ENCODE measurements around the gene SMO. TPM values are rescaled to one million over a fixed set of nuclear protein-coding genes. Genes with fewer than 3 reads are reported as not detected.

The SMO gene
- total and polyA plus RNA-seq, 9 of the 15 experiments (the other 6 are each of a cell fraction or from before 2014, with no cell fraction given), result 0.05 to 0.13 (median 0.10) TPM; not detected in 5

- TF ChIP-seq, protein P1, sequence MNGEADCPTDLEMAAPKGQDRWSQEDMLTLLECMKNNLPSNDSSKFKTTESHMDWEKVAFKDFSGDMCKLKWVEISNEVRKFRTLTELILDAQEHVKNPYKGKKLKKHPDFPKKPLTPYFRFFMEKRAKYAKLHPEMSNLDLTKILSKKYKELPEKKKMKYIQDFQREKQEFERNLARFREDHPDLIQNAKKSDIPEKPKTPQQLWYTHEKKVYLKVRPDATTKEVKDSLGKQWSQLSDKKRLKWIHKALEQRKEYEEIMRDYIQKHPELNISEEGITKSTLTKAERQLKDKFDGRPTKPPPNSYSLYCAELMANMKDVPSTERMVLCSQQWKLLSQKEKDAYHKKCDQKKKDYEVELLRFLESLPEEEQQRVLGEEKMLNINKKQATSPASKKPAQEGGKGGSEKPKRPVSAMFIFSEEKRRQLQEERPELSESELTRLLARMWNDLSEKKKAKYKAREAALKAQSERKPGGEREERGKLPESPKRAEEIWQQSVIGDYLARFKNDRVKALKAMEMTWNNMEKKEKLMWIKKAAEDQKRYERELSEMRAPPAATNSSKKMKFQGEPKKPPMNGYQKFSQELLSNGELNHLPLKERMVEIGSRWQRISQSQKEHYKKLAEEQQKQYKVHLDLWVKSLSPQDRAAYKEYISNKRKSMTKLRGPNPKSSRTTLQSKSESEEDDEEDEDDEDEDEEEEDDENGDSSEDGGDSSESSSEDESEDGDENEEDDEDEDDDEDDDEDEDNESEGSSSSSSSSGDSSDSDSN (IDR thresholded peaks at IDR 0.05; ENCODE audit: borderline replicate concordance in 1 of 2, low read depth in 2 of 2, low read length in 2 of 2), result 0 out of 4 replicates have a peak, but pooled peaks of 1 of the 2 experiments have one; percentile 44
- TF ChIP-seq ARID2 (IDR thresholded peaks at IDR 0.05) (no peak), ZNF282 (CRISPR knock-in tag; IDR thresholded peaks at IDR 0.05) (no peak), ZNF75A (CRISPR knock-in tag; IDR thresholded peaks at IDR 0.05) (no peak), SNAPC5 (CRISPR knock-in tag; IDR thresholded peaks at IDR 0.05) (no peak), ELF1 (tag; IDR thresholded peaks at IDR 0.05) (no peak), L3MBTL2 (IDR thresholded peaks at IDR 0.05) (peak; percentile 69), MAFF (IDR thresholded peaks at IDR 0.05; ENCODE audit: low read length) (no peak), ZFP30 (CRISPR knock-in tag; IDR thresholded peaks at IDR 0.05; ENCODE audit: borderline replicate concordance) (no peak), IRF9 (tag; IDR thresholded peaks at IDR 0.05) (no peak), PHTF2 (CRISPR knock-in tag; IDR thresholded peaks at IDR 0.05) (no peak), POLR2G (IDR thresholded peaks at IDR 0.05; ENCODE audit: low read depth, low read length) (no peak), PKNOX1 (IDR thresholded peaks at IDR 0.05) (peak; percentile 62), SIX5 (IDR thresholded peaks at IDR 0.05; ENCODE audit: borderline replicate concordance in 1 of 2, insufficient read depth in 1 of 2, low read depth in 1 of 2, low read length in 2 of 2) (no peak), PYGO2 (tag; IDR thresholded peaks at IDR 0.05) (no peak)
- TF ChIP-seq, protein P2, sequence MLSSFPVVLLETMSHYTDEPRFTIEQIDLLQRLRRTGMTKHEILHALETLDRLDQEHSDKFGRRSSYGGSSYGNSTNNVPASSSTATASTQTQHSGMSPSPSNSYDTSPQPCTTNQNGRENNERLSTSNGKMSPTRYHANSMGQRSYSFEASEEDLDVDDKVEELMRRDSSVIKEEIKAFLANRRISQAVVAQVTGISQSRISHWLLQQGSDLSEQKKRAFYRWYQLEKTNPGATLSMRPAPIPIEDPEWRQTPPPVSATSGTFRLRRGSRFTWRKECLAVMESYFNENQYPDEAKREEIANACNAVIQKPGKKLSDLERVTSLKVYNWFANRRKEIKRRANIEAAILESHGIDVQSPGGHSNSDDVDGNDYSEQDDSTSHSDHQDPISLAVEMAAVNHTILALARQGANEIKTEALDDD (IDR thresholded peaks at IDR 0.05), result no peak
- TF ChIP-seq, protein P3, sequence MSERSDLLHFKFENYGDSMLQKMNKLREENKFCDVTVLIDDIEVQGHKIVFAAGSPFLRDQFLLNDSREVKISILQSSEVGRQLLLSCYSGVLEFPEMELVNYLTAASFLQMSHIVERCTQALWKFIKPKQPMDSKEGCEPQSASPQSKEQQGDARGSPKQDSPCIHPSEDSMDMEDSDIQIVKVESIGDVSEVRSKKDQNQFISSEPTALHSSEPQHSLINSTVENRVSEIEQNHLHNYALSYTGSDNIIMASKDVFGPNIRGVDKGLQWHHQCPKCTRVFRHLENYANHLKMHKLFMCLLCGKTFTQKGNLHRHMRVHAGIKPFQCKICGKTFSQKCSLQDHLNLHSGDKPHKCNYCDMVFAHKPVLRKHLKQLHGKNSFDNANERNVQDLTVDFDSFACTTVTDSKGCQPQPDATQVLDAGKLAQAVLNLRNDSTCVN (CRISPR knock-in tag; IDR thresholded peaks at IDR 0.05), result no peak
- TF ChIP-seq, protein P4, sequence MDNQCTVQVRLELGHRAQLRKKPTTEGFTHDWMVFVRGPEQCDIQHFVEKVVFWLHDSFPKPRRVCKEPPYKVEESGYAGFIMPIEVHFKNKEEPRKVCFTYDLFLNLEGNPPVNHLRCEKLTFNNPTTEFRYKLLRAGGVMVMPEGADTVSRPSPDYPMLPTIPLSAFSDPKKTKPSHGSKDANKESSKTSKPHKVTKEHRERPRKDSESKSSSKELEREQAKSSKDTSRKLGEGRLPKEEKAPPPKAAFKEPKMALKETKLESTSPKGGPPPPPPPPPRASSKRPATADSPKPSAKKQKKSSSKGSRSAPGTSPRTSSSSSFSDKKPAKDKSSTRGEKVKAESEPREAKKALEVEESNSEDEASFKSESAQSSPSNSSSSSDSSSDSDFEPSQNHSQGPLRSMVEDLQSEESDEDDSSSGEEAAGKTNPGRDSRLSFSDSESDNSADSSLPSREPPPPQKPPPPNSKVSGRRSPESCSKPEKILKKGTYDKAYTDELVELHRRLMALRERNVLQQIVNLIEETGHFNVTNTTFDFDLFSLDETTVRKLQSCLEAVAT (IDR thresholded peaks at IDR 0.05), result no peak
- TF ChIP-seq, protein P5, sequence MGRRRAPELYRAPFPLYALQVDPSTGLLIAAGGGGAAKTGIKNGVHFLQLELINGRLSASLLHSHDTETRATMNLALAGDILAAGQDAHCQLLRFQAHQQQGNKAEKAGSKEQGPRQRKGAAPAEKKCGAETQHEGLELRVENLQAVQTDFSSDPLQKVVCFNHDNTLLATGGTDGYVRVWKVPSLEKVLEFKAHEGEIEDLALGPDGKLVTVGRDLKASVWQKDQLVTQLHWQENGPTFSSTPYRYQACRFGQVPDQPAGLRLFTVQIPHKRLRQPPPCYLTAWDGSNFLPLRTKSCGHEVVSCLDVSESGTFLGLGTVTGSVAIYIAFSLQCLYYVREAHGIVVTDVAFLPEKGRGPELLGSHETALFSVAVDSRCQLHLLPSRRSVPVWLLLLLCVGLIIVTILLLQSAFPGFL (CRISPR knock-in tag; IDR thresholded peaks at IDR 0.05), result no peak
These were observed 25.4 kb downstream of the SMO start (continued) for GRCh38 chr7:129213828-129214227.

Measured in K562 (cell line).